Ishikawa (cell line): Measurements from ENCODE around the gene KLF15.

Source experiments
- CEBPB ChIP-seq: IDR thresholded peaks from 2 replicates; pipeline ENCODE4 v1.6.1; 2012
- CREB1 ChIP-seq: IDR thresholded peaks from 2 replicates; pipeline ENCODE4 v1.6.1; 2012; ENCODE audit warnings: low read depth
- EGR1 ChIP-seq: IDR thresholded peaks from 2 replicates; pipeline ENCODE4 v1.6.1; 2012
- EP300 ChIP-seq: IDR thresholded peaks from 2 replicates; pipeline ENCODE4 v1.6.1; 2012; ENCODE audit warnings: borderline replicate concordance
- FOXM1 ChIP-seq: IDR thresholded peaks from 2 replicates; pipeline ENCODE4 v1.6.1; 2012; ENCODE audit warnings: low read depth, borderline replicate concordance
- MAX ChIP-seq: IDR thresholded peaks from 2 replicates; pipeline ENCODE4 v1.6.1; 2012
- NFIC ChIP-seq: IDR thresholded peaks from 2 replicates; pipeline ENCODE4 v1.6.1; 2012
- RAD21 ChIP-seq: IDR thresholded peaks from 2 replicates; pipeline ENCODE4 v1.6.1; 2012; ENCODE audit warnings: low read depth
- REST ChIP-seq: IDR thresholded peaks from 2 replicates; pipeline ENCODE4 v1.6.1; 2012; ENCODE audit warnings: low read depth, mild to moderate bottlenecking
- TAF1 ChIP-seq: IDR thresholded peaks from 2 replicates; pipeline ENCODE4 v1.6.1; 2012; ENCODE audit warnings: low read depth, mild to moderate bottlenecking
- TCF12 ChIP-seq: IDR thresholded peaks from 2 replicates; pipeline ENCODE4 v1.6.1; 2012; ENCODE audit warnings: low read depth
- TEAD4 ChIP-seq: IDR thresholded peaks from 2 replicates; pipeline ENCODE4 v1.6.1; 2012
- USF1 ChIP-seq: IDR thresholded peaks from 2 replicates; pipeline ENCODE4 v1.6.1; 2012
- YY1 ChIP-seq: IDR thresholded peaks from 2 replicates; pipeline ENCODE4 v1.6.1; 2012; ENCODE audit warnings: low read depth
- ZBTB7A ChIP-seq: IDR thresholded peaks from 2 replicates; pipeline ENCODE4 v1.6.1; 2012; ENCODE audit warnings: low read depth

The KLF15 gene

GRCh38 chr3:126351771-126352475 lies 5.3 kb downstream of the KLF15 start:
- TF ChIP-seq RAD21 (no peak), ZBTB7A (no peak), FOXM1 (no peak), TCF12 (no peak), YY1 (no peak), REST (no peak), TAF1 (no peak), NFIC (no peak), CREB1 (no peak), EP300 (no peak), MAX (no peak), CEBPB (no peak), EGR1 (no peak), USF1 (no peak), TEAD4 (no peak)

GRCh38 chr3:126351086-126351770 lies 6.0 kb downstream of the KLF15 start:
- TF ChIP-seq EGR1 (no peak), TCF12 (no peak), ZBTB7A (no peak), NFIC (no peak)

- TF ChIP-seq RAD21 (no peak), YY1 (no peak), USF1 (no peak), ZBTB7A (no peak), TAF1 (no peak), CEBPB (no peak), CREB1 (no peak), TEAD4 (no peak), EGR1 (no peak), NFIC (no peak), REST (no peak), TCF12 (no peak), MAX (no peak), EP300 (no peak), FOXM1 (no peak)
These were observed 6.6 kb downstream of the KLF15 start for GRCh38 chr3:126350502-126351085.

GRCh38 chr3:126349611-126350501 lies 7.4 kb downstream of the KLF15 start:
- TF ChIP-seq CREB1: no peak
- no peak for TF ChIP-seq FOXM1
- no peak for TF ChIP-seq MAX
- TF ChIP-seq TEAD4: no peak
- no peak for TF ChIP-seq ZBTB7A
- no peak for TF ChIP-seq EP300
- no peak for TF ChIP-seq CEBPB
- no peak for TF ChIP-seq RAD21
- TF ChIP-seq YY1: no peak
- no peak for TF ChIP-seq TCF12
- no peak for TF ChIP-seq EGR1
- TF ChIP-seq REST: no peak
- TF ChIP-seq TAF1: no peak
